WI38 (cell line): ENCODE measurements around the gene VTA1.

Experiments used
- H3K4me3 ChIP-seq: 2 replicates; pipeline ENCODE4 v1.5.1; 2011; ENCODE audit warnings: low read depth, mild to moderate bottlenecking, control low read depth, low read length
- CTCF ChIP-seq: IDR thresholded peaks from 2 replicates; pipeline ENCODE4 v1.5.1; 2012; ENCODE audit warnings: low read depth, mild to moderate bottlenecking, control low read depth, low read length

Gene VTA1

DNA sequence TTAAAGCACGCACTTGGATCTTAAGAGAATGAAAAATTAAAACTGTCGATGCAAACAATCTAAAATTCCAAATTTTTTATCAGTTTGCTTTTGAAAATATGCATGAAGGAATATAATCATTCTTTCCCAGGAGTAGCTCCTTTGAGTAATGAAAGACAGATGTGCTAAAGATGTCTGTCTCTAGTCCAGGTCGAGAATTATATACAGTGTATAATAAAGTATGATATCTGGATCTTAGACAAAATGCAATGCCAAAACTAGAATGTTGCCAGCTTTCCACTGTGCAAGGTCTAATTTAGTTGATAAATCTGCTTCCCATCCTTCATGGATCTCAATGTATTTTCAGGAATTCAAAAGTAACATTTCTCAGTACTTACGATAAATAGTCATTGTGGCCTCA, 89.6 kb downstream of the VTA1 start:
- TF ChIP-seq CTCF: no peak
- H3K4me3 ChIP-seq: no peak overlapping the region

DNA sequence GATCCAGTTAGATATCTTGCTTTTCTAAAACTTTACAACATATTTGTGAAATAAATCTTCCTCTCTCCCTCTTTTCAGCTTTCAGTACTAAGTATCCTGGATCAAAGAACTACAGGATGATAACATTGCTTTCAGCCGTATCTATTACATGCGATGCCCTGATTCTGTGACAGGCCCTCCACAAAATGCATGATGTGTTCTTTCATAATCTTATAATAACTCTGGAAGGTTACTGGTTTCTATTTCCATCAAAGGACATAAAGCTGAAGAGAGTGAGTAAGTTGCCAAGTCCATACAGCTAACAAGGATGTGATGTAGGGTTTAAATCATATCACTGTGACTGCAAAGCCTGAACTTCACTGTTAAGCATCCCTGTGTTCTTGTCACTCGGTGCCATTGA, 91.8 kb downstream of the VTA1 start:
- no peak for TF ChIP-seq CTCF
- no peak overlapping the region for H3K4me3 ChIP-seq

DNA sequence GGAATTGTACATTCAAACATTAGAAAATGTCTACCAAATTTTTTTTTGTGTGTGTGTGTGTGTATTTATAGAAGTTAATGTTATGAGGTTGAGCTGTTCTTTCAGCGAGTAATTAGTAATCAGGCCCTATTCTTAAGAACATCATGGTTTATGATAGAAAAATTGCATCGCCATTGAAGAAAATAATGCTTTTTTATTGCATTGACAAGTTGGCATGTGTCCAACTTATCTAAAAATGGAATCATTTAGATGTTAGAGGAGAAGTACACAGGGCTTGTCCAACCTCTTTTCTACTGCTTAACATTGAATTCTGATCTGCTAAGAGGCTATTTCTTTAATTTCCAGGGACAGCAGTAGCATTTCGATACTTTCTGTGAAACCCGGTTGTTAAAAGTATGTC, 93.1 kb downstream of the VTA1 start:
- H3K4me3 ChIP-seq: no peak overlapping the region
- TF ChIP-seq CTCF: no peak

GRCh38 chr6:142241061-142241460, 94.0 kb downstream of the VTA1 start:
- no peak overlapping the region for H3K4me3 ChIP-seq
- no peak for TF ChIP-seq CTCF

- no peak for TF ChIP-seq CTCF
- no peak overlapping the region for H3K4me3 ChIP-seq
Observed at GRCh38 chr6:142242269-142242668, 95.2 kb downstream of the VTA1 start.

GRCh38 chr6:142246960-142247359, 99.9 kb downstream of the VTA1 start:
- H3K4me3 ChIP-seq: no peak overlapping the region
- no peak for TF ChIP-seq CTCF

GRCh38 chr6:142249266-142249665, 102.2 kb downstream of the VTA1 start:
- no peak for TF ChIP-seq CTCF
- no peak overlapping the region for H3K4me3 ChIP-seq
